Esophagus squamous epithelium (tissue), 5 donors: Measurements from ENCODE around the gene LARGE1. TPM values are rescaled to one million over a fixed set of nuclear protein-coding genes. Genes with fewer than 3 reads are reported as not detected.

Experiments
- DNase-seq: peaks from one replicate; lab custom pipeline; 2025; lab: John Stamatoyannopoulos, UW
- H3K27ac ChIP-seq, 4 donors: fragments of 200-600 bp; sonication (generic); one replicate each; pipeline ENCODE4 v1.5.1; 2016 to 2019; ENCODE audit warnings: mild to moderate bottlenecking in 1 of 4
- H3K27me3 ChIP-seq, 4 donors: fragments of 200-600 bp; sonication (generic); 1 replicate in 3 of 4; 2 replicates in 1 of 4; pipeline versions ENCODE4 v1.5.1 to v1.6.0; 2017 to 2021; ENCODE audit warnings: antibody characterized with exemption in 1 of 4
- H3K36me3 ChIP-seq, 3 donors: fragments of 200-600 bp; sonication (generic); one replicate each; pipeline ENCODE4 v1.5.1; 2016 to 2019
- H3K4me1 ChIP-seq, 3 donors: fragments of 200-600 bp; sonication (generic); one replicate each; pipeline ENCODE4 v1.5.1; 2017 to 2019
- H3K4me3 ChIP-seq, 4 donors: fragments of 200-600 bp; sonication (generic); 1 replicate in 3 of 4; 2 replicates in 1 of 4; pipeline ENCODE4 v1.5.1; 2016 to 2019; ENCODE audit warnings: mild to moderate bottlenecking in 2 of 4, moderate library complexity in 1 of 4
- H3K9me3 ChIP-seq, 3 donors: fragments of 200-600 bp; sonication (generic); one replicate each; pipeline ENCODE4 v1.5.1; 2016 to 2019
- CTCF ChIP-seq, 6 experiments: fragments of 450-650 bp in 4 of 6; fragments of 200-600 bp in 2 of 6; sonication (generic) in 2 of 6; IDR thresholded peaks; one replicate each; pipeline ENCODE4 v1.5.1; 2016 to 2019; ENCODE audit warnings: antibody characterized with exemption in 6 of 6, mild to moderate bottlenecking in 4 of 6, moderate library complexity in 4 of 6
- POLR2A ChIP-seq, 4 donors: fragments of 450-650 bp; IDR thresholded peaks; one replicate each; pipeline ENCODE4 v1.6.1; 2017; ENCODE audit warnings: antibody characterized with exemption in 4 of 4, mild to moderate bottlenecking in 4 of 4, moderate library complexity in 3 of 4
- WGBS, 2 donors: methylation state at CpG; one replicate each; pipeline ENCODE4 v1.1.5; 2018; 5-methylcytosine and 5-hydroxymethylcytosine counted together
- intact Hi-C: fragments of 100-400 bp; cut with DNase I; formaldehyde crosslinking; loops from one replicate; pipeline ENCODE4 v1.15.0; 2022
- total RNA-seq, 4 donors: library from RNA; depleted of rRNA; stranded (reverse); fragments of >200 nt; gene quantifications; one replicate each; pipeline ENCODE4 v1.1.0, GENCODE V29; 2016
- donor health status: DM: yes; HTN: yes; CAD: no.

The LARGE1 gene
- total RNA-seq, 4 donors from 2014 or later: 5.2 to 15.1 (median 6.6) TPM

- H3K9me3 ChIP-seq: no peaks in the 10 kb centered on the region
- H3K27ac ChIP-seq: no peak overlapping the region
- no peaks in the 10 kb centered on the region for H3K36me3 ChIP-seq
- TF ChIP-seq CTCF (IDR thresholded peaks at IDR 0.05) (no peak), POLR2A (IDR thresholded peaks at IDR 0.05) (no peak)
- H3K4me1 ChIP-seq: peaks cover 0 to 10% (median 5%) of the 10 kb centered on the region in 3 donors
- DNase-seq: no peak
- intact Hi-C loops: no loop called here
- H3K27me3 ChIP-seq: no peaks in the 10 kb centered on the region
- 80 to 86% methylated on average over 4 of the region's 4 CpGs for WGBS, 2 donors
- no peak overlapping the region for H3K4me3 ChIP-seq
Observed at GRCh38 chr22:33879796-33880195, 40.5 kb downstream of the LARGE1 start.

- Histone ChIP-seq H3K27ac (no peak overlapping the region), H3K27me3 (no peaks in the 10 kb centered on the region), H3K9me3 (no peaks in the 10 kb centered on the region), H3K4me3 (no peak overlapping the region), H3K36me3 (no peaks in the 10 kb centered on the region), H3K4me1 (peaks cover 6 to 31% (median 14%) of the 10 kb centered on the region in 3 donors)
- intact Hi-C loops: no loop called here
- DNase-seq: no peak
- TF ChIP-seq CTCF (IDR thresholded peaks at IDR 0.05): no peak
- no peak for TF ChIP-seq POLR2A (IDR thresholded peaks at IDR 0.05)
- WGBS, 2 donors: 88 to 100% methylated on average over 2 to 4 of the region's 6 CpGs
Observed at GRCh38 chr22:33875316-33875715, 45.0 kb downstream of the LARGE1 start.

- H3K4me1 ChIP-seq: peaks cover 6 to 31% (median 14%) of the 10 kb centered on the region in 3 donors
- intact Hi-C loops: no loop called here
- no peaks in the 10 kb centered on the region for H3K9me3 ChIP-seq
- no peak for DNase-seq
- H3K4me3 ChIP-seq: no peak overlapping the region
- H3K27ac ChIP-seq: no peak overlapping the region
- H3K36me3 ChIP-seq: no peaks in the 10 kb centered on the region
- H3K27me3 ChIP-seq: no peaks in the 10 kb centered on the region
- TF ChIP-seq POLR2A (IDR thresholded peaks at IDR 0.05) (no peak), CTCF (IDR thresholded peaks at IDR 0.05) (no peak)
- WGBS, 2 donors: 75 to 90% methylated on average over 6 to 7 of the region's 7 CpGs
Observed at GRCh38 chr22:33874206-33874605, 46.1 kb downstream of the LARGE1 start.

- Histone ChIP-seq H3K36me3 (no peaks in the 10 kb centered on the region), H3K9me3 (no peaks in the 10 kb centered on the region), H3K27ac (peak overlapping the region in 3 of 4 donors; percentile 31 to 77 (median 48)), H3K4me1 (peaks cover 6 to 31% (median 14%) of the 10 kb centered on the region in 3 donors), H3K4me3 (no peak overlapping the region), H3K27me3 (no peaks in the 10 kb centered on the region)
- WGBS, 2 donors: 66 to 67% methylated on average over 2 of the region's 2 CpGs
- intact Hi-C loops: no loop called here
- no peak for DNase-seq
- TF ChIP-seq POLR2A (IDR thresholded peaks at IDR 0.05): no peak
- no peak for TF ChIP-seq CTCF (IDR thresholded peaks at IDR 0.05)
Observed at GRCh38 chr22:33873666-33874065, 46.6 kb downstream of the LARGE1 start.

- WGBS, 2 donors: 27 to 40% methylated on average over 11 to 12 of the region's 14 CpGs
- H3K4me1 ChIP-seq: peaks cover 6 to 31% (median 14%) of the 10 kb centered on the region in 3 donors
- TF ChIP-seq POLR2A (IDR thresholded peaks at IDR 0.05) (no peak), CTCF (IDR thresholded peaks at IDR 0.05) (no peak)
Observed at GRCh38 chr22:33873186-33873585, 47.1 kb downstream of the LARGE1 start.

More at GRCh38 chr22:33873186-33873585, 47.1 kb downstream of the LARGE1 start:
- intact Hi-C loops: no loop called here
- no peak overlapping the region for H3K4me3 ChIP-seq
- no peak for DNase-seq
- peak overlapping the region in 3 of 4 donors; percentile 31 to 77 (median 48) for H3K27ac ChIP-seq
- H3K9me3 ChIP-seq: no peaks in the 10 kb centered on the region
- H3K27me3 ChIP-seq: no peaks in the 10 kb centered on the region
- no peaks in the 10 kb centered on the region for H3K36me3 ChIP-seq
